Measurements from ENCODE around the gene KLHL40.

KLHL40 gene

GRCh38 chr3:42728668-42729364 is 43.5 kb downstream of the KLHL40 start:
- no peak for DNase-seq

DNA sequence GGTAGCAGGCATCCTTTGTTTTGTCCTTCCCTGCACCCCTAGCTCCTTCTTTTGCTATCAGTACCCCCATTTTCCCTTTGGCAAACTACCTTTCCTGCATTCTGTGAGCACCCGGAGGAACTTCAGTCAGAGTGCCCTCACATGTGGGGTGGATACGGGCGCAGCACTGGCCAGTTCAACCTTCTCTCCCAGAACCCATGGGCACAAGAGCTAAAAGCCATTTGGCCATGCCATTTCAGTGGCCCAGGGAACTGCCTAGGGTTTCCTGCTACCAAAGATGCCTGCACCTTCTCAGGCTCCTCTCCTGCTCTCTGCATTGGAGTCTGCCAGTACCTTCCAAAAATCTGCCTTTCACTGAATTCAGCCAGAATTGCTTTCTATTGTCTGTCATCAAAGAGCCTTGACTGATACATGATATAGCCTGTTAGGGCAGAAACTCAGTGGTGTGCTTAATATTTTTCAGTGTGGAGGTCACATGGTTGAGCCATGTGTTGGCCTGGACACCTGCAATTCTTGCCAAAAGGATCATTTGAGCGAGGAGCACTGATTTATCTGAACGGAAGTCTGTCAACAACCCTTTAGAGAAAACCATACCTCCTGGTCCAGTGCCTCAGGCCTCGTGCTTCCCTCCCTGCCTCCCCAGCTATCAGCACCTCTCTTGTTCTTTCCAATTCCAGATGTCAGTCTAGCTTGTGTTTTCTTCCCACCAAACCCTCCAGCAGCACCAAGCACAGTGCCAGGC is 44.2 kb downstream of the KLHL40 start:
- DNase-seq: no peak

- DNase-seq: no peak
Observed at GRCh38 chr3:42730294-42730693, 45.0 kb downstream of the KLHL40 start.

GRCh38 chr3:42730706-42731420 is 45.5 kb downstream of the KLHL40 start:
- DNase-seq: no peak

- no peak for DNase-seq
Observed at GRCh38 chr3:42731476-42732195, 46.3 kb downstream of the KLHL40 start.

- DNase-seq: no peak
Observed at GRCh38 chr3:42732196-42732828, 47.0 kb downstream of the KLHL40 start.

GRCh38 chr3:42732829-42733459 is 47.6 kb downstream of the KLHL40 start:
- no peak for DNase-seq

DNA sequence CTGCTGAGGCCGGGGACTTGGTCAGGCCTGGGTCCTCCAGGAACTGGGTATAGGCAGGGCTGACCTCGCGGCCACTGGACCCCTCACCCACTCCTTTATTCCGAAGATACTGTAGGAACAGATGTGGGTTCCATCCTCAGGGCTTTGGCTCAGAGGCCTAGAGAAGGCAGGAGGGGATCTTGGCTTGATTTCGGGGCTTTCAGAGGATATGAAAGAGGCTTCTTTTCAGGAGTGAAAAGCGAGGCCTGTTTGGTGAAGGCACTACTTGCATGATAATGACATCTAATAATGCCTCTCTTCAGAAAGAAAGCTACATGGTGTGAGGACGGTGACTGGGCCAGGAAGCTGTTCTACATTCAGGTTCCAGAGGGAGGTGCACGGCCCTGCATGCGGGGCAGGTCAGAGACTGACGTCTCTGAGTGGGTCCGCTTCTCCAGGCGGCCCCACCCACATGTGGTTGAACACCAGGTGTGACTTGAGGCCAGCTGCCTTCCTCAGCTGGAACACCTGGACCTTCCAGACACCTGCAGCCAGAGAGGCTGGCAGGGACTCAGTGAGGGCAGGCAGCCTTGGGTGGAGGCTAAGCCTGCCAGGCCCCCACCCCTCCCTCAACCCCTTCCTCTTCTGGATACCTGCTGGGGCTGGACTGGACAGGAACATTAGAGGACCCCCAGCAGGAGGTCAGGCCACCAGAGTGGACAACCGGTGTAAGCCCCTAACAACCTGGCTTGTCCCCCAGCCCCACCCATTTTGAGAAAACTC is 48.3 kb downstream of the KLHL40 start:
- DNase-seq: no peak

DNA sequence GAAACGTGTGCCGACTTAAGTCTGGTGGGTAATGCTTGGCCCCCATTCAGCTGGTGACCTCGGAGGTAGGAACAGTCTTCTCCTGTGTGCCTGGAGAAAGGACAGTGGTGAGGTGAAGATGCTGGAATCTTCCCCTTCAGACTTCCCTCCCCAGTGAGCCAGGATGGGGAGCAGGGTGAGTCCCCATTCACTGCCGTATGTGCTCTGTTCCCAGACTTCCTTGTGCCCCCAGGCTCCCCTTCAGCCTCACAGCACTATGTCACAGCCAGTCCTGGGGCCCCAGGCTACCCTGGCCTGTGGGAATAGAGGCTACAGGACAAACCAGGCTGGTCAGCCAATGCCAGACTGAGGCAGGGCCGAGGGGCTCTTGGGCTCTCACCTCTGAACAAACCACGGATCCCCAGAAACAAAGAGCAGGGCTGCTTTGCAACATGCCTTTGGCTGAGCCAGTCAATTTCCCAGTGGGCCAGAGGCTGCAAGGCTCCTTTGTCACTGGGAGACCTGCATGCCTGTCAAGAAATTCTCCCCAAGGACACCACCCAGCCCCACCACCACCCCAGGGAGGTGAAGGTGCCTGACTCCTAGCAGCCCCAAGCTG is 49.0 kb downstream of the KLHL40 start:
- no peak for DNase-seq

DNA sequence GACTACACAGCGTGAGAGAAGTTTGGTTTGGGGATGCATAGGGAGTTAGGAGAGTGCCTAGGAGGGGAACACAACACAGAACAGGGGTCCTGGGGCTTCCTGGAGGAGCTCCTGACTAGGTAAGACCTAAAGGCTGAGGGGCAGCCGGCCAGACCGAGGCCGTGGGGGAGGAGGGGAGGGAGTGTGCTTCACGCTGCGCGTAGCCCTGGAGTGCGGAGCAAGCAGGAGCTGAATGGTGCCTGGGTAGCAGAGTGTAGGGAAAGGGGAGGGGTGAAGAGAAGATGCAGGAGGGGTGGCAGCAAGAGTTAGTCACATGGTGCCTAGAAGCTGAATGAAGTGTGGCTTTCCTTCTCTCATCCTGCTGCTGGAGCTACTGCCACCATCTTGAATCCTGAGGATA is 49.7 kb downstream of the KLHL40 start:
- no peak for DNase-seq

GRCh38 chr3:42735615-42736014 is 50.3 kb downstream of the KLHL40 start:
- DNase-seq: no peak

GRCh38 chr3:42736081-42736480 is 50.7 kb downstream of the KLHL40 start:
- DNase-seq: no peak

GRCh38 chr3:42736531-42736930 is 51.2 kb downstream of the KLHL40 start:
- no peak for DNase-seq

- DNase-seq: no peak
Observed at GRCh38 chr3:42739401-42740158, 54.2 kb downstream of the KLHL40 start.

DNA sequence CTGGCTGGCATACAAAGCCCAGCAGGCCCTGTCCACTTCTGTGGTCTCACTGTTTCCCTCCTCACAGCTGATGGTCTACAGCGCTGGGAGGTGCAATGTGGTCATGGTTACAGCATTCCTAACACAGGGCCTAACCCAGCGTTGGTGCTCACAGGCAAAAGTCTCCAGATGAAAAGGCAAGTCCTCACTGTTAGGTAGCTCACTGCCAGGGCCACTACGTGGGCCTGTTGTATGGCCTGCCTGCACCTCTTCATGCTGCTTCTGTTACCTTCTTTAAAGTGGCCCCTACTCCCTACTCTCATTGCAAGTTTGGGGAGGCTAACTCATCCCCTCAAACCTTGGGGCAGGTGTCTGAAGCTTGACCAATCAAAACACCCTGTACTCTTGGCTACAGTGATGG is 56.5 kb downstream of the KLHL40 start:
- no peak for DNase-seq

Measured in retina (tissue), 1 donor.